Keratinocyte (primary cell): ENCODE data around the gene LFNG. TPM values are rescaled to one million over a fixed set of nuclear protein-coding genes. Genes with fewer than 3 reads are reported as not detected.

Source experiments
- DNase-seq: peaks from one replicate; pipeline ENCODE4 v3.0.0-alpha.2; 2011; ENCODE audit warnings: low read depth, missing footprints, low spot score
- FAIRE-seq: peaks from 2 replicates; lab custom pipeline; 2011; peaks lifted over from hg19 to GRCh38; lab: Jason Lieb, UNC
- H2AFZ ChIP-seq: 2 replicates; pipeline ENCODE4 v1.6.0; 2012; ENCODE audit warnings: low read length, control low read depth, inconsistent platforms; ENCODE audit not compliant: control insufficient read depth
- H3K27ac ChIP-seq: 2 replicates; pipeline ENCODE4 v1.5.1; 2011; ENCODE audit warnings: low read length; ENCODE audit not compliant: control insufficient read depth, insufficient read depth
- H3K27me3 ChIP-seq: 3 replicates; pipeline ENCODE4 v1.6.0; 2011; ENCODE audit warnings: low read length; ENCODE audit not compliant: control insufficient read depth, insufficient read depth; ENCODE audit errors: extremely low read depth
- H3K36me3 ChIP-seq, 2 experiments: 2 replicates in 1 of 2; 3 replicates in 1 of 2; pipeline ENCODE4 v1.5.1; 2011; ENCODE audit warnings: low read length in 2 of 2, mild to moderate bottlenecking in 1 of 2; ENCODE audit not compliant: control insufficient read depth in 2 of 2, insufficient read depth in 2 of 2; ENCODE audit errors: extremely low read depth in 1 of 2
- H3K4me1 ChIP-seq: 3 replicates; pipeline ENCODE4 v1.5.1; 2011; ENCODE audit warnings: low read length; ENCODE audit not compliant: control insufficient read depth, insufficient read depth; ENCODE audit errors: extremely low read depth
- H3K4me2 ChIP-seq: 3 replicates; pipeline ENCODE4 v1.6.0; 2011; ENCODE audit warnings: low read depth, low read length; ENCODE audit not compliant: control insufficient read depth, insufficient read depth; ENCODE audit errors: extremely low read depth
- H3K4me3 ChIP-seq, 3 experiments: fragments of 200-600 bp in 1 of 3; sonication (generic) in 1 of 3; 2 replicates in 2 of 3; 3 replicates in 1 of 3; pipeline ENCODE4 v1.5.1; 2011 to 2016; ENCODE audit warnings: low read length in 3 of 3, mild to moderate bottlenecking in 3 of 3, control low read depth in 2 of 3, inconsistent platforms in 1 of 3, low read depth in 1 of 3, mixed read lengths in 1 of 3, mixed run types in 1 of 3, moderate library complexity in 1 of 3; ENCODE audit not compliant: control insufficient read depth in 2 of 3, insufficient read depth in 2 of 3; ENCODE audit errors: extremely low read depth in 1 of 3
- H3K79me2 ChIP-seq: 2 replicates; pipeline ENCODE4 v1.6.0; 2012; ENCODE audit warnings: low read length; ENCODE audit not compliant: control insufficient read depth, insufficient read depth
- H3K9ac ChIP-seq: 3 replicates; pipeline ENCODE4 v1.6.0; 2011; ENCODE audit warnings: low read length; ENCODE audit not compliant: control insufficient read depth, insufficient read depth; ENCODE audit errors: extremely low read depth
- H3K9me1 ChIP-seq: 3 replicates; pipeline ENCODE4 v1.6.0; 2011; ENCODE audit warnings: low read length; ENCODE audit not compliant: control insufficient read depth, insufficient read depth; ENCODE audit errors: extremely low read depth
- H3K9me3 ChIP-seq: 2 replicates; pipeline ENCODE4 v1.5.1; 2012; ENCODE audit warnings: low read depth, low read length; ENCODE audit not compliant: control insufficient read depth
- H4K20me1 ChIP-seq: 3 replicates; pipeline ENCODE4 v1.6.0; 2011; ENCODE audit warnings: low read length; ENCODE audit not compliant: control insufficient read depth, insufficient read depth; ENCODE audit errors: extremely low read depth
- CTCF ChIP-seq, 3 experiments: IDR thresholded peaks in 1 of 3; conservative IDR thresholded peaks in 1 of 3; optimal IDR thresholded peaks in 1 of 3; 2 replicates in 2 of 3; 3 replicates in 1 of 3; pipeline versions ENCODE3 to v1.5.1; 2011; ENCODE audit warnings: low read length in 3 of 3, mild to moderate bottlenecking in 3 of 3, moderate library complexity in 2 of 3, control low read depth in 1 of 3, inconsistent platforms in 1 of 3; ENCODE audit not compliant: insufficient read depth in 2 of 3; ENCODE audit errors: extremely low read depth in 1 of 3
- EZH2 ChIP-seq: IDR thresholded peaks from one replicate; pipeline ENCODE4 v1.6.1; 2012; ENCODE audit warnings: inconsistent platforms, mild to moderate bottlenecking, low read length, moderate library complexity
- dilution Hi-C: fragments of 300-500 bp; cut with MboI; formaldehyde crosslinking; loops from one replicate; pipeline ENCODE4 v1.7.0; 2020; ENCODE audit warnings: low sequenced_read_pairs; ENCODE audit not compliant: extremely low pct_ligation_motif_present
- polyA plus RNA-seq, 5 experiments: library from polyadenylated mRNA; depleted of rRNA in 3 of 5; stranded (reverse) in 3 of 5; stranded (forward) in 1 of 5; unstranded in 1 of 5; fragments of >200 nt; gene quantifications; 1 replicate in 1 of 5; 2 replicates in 3 of 5; 3 replicates in 1 of 5; pipeline versions ENCODE4 v1.2.1 to v1.2.3, GENCODE V29; 2011 to 2012; ENCODE audit warnings: missing spikeins in 2 of 5, low read depth in 1 of 5, low replicate concordance in 1 of 5

The LFNG gene
- polyA plus RNA-seq, 1 donor (not counting 4 experiments of a cell fraction or from before 2014, with no cell fraction given) = 17.7 TPM

- DNase-seq (no peak), FAIRE-seq (no peak)
- Histone ChIP-seq H3K4me2 (no peak overlapping the region), H3K27me3 (peaks cover 7% of the 10 kb centered on the region), H2AFZ (no peak overlapping the region), H3K4me3 (no peak overlapping the region), H3K9me3 (no peaks in the 10 kb centered on the region), H3K9ac (no peak overlapping the region), H3K27ac (no peak overlapping the region), H3K9me1 (no peaks in the 10 kb centered on the region), H3K4me1 (no peaks in the 10 kb centered on the region), H3K36me3 (no peaks in the 10 kb centered on the region), H3K79me2 (no peaks in the 10 kb centered on the region), H4K20me1 (no peaks in the 10 kb centered on the region)
- dilution Hi-C loops = no loop called here
- no peak for TF ChIP-seq CTCF (optimal IDR thresholded peaks at IDR 0.05 in 1 of 3, IDR thresholded peaks at IDR 0.05 in 1 of 3, conservative IDR thresholded peaks at IDR 0.05 in 1 of 3; ENCODE audit: extremely low read depth in 1 of 3, insufficient read depth in 2 of 3, low read length in 3 of 3)
- TF ChIP-seq EZH2 = no peak
These were observed 27.5 kb upstream of the LFNG start for GRCh38 chr7:2492038-2492437.

- dilution Hi-C loops = no loop called here
- H3K36me3 ChIP-seq = no peaks in the 10 kb centered on the region
- H3K4me3 ChIP-seq = no peak overlapping the region
- H3K27ac ChIP-seq = no peak overlapping the region
- no peaks in the 10 kb centered on the region for H3K79me2 ChIP-seq
- H3K9me1 ChIP-seq = no peaks in the 10 kb centered on the region
- no peak overlapping the region for H2AFZ ChIP-seq
- H3K9ac ChIP-seq = no peak overlapping the region
- TF ChIP-seq EZH2 = no peak
- no peak for TF ChIP-seq CTCF (optimal IDR thresholded peaks at IDR 0.05 in 1 of 3, IDR thresholded peaks at IDR 0.05 in 1 of 3, conservative IDR thresholded peaks at IDR 0.05 in 1 of 3; ENCODE audit: extremely low read depth in 1 of 3, insufficient read depth in 2 of 3, low read length in 3 of 3)
- H3K4me1 ChIP-seq = no peaks in the 10 kb centered on the region
- DNase-seq = no peak
- FAIRE-seq = no peak
- no peaks in the 10 kb centered on the region for H4K20me1 ChIP-seq
- H3K9me3 ChIP-seq = no peaks in the 10 kb centered on the region
- H3K27me3 ChIP-seq = peaks cover 17% of the 10 kb centered on the region
- H3K4me2 ChIP-seq = no peak overlapping the region
These were observed 26.1 kb upstream of the LFNG start for GRCh38 chr7:2493205-2494164.
